K562 (cell line): ENCODE measurements around the gene SLC25A33. TPM values are rescaled to one million over a fixed set of nuclear protein-coding genes. Genes with fewer than 3 reads are reported as not detected.

ENCODE experiments used
- ATF1 ChIP-seq, 2 experiments: fragments of 450-650 bp in 1 of 2; IDR thresholded peaks; 2 replicates each; pipeline ENCODE4 v1.6.1; 2016; ENCODE audit warnings: missing compliant biosample characterization in 1 of 2, missing genetic modification characterization in 1 of 2
- CSDE1 ChIP-seq, 2 experiments: fragments of 450-650 bp; IDR thresholded peaks; 2 replicates each; pipeline ENCODE4 v1.6.1; 2016; ENCODE audit warnings: mild to moderate bottlenecking in 1 of 2
- EP400 ChIP-seq: fragments of 450-650 bp; IDR thresholded peaks from 2 replicates; pipeline ENCODE4 v1.6.1; 2017; ENCODE audit warnings: antibody characterized with exemption, mild to moderate bottlenecking, moderate library complexity
- FOXJ3 ChIP-seq: sonication (generic); formaldehyde crosslinking; IDR thresholded peaks from 2 replicates; pipeline ENCODE4 v1.4.0; 2020; ENCODE audit warnings: mild to moderate bottlenecking, missing genetic modification reagents
- GATAD2A ChIP-seq: fragments of 450-650 bp; IDR thresholded peaks from 2 replicates; pipeline ENCODE4 v1.6.1; 2017
- HMGXB4 ChIP-seq: sonication (generic); formaldehyde crosslinking; IDR thresholded peaks from 2 replicates; pipeline ENCODE4 v1.8.1; 2023; ENCODE audit warnings: mild to moderate bottlenecking, missing genetic modification reagents
- IRF2 ChIP-seq: sonication (generic); formaldehyde crosslinking; IDR thresholded peaks from 2 replicates; pipeline ENCODE4 v1.8.1; 2022; ENCODE audit warnings: mild to moderate bottlenecking, missing genetic modification reagents
- KLF1 ChIP-seq: fragments of 450-650 bp; IDR thresholded peaks from 2 replicates; pipeline ENCODE4 v1.6.1; 2016; ENCODE audit warnings: missing genetic modification characterization, missing compliant biosample characterization
- MTA2 ChIP-seq: fragments of 450-650 bp; IDR thresholded peaks from 2 replicates; pipeline ENCODE4 v1.6.1; 2016; ENCODE audit warnings: low read depth
- MTF1 ChIP-seq: fragments of 250-450 bp; sonication (Bioruptor Pico); IDR thresholded peaks from 2 replicates; pipeline ENCODE4 v1.9.0; 2021; ENCODE audit warnings: moderate library complexity, mild to moderate bottlenecking, inconsistent platforms, borderline replicate concordance
- NBN ChIP-seq: fragments of 450-650 bp; IDR thresholded peaks from 2 replicates; pipeline ENCODE4 v1.6.1; 2016; ENCODE audit warnings: low read depth, mild to moderate bottlenecking
- NFE2L1 ChIP-seq: fragments of 450-650 bp; IDR thresholded peaks from 2 replicates; pipeline ENCODE4 v1.6.1; 2016; ENCODE audit warnings: missing genetic modification characterization, low read depth, mild to moderate bottlenecking, missing compliant biosample characterization, moderate library complexity, borderline replicate concordance
- NRF1 ChIP-seq, 2 experiments: fragments of 450-650 bp; IDR thresholded peaks in 1 of 2; conservative IDR thresholded peaks in 1 of 2; 2 replicates each; pipeline ENCODE4 v1.6.1; 2014; ENCODE audit warnings: mild to moderate bottlenecking in 2 of 2
- POLR2G ChIP-seq: fragments of 200-400 bp; formaldehyde crosslinking; IDR thresholded peaks from 2 replicates; pipeline ENCODE4 v1.6.1; 2017; ENCODE audit warnings: low read depth, mild to moderate bottlenecking, antibody characterized with exemption, low read length, moderate library complexity
- RBM15 ChIP-seq: fragments of 200-400 bp; formaldehyde crosslinking; IDR thresholded peaks from 2 replicates; pipeline ENCODE4 v1.6.1; 2018; ENCODE audit warnings: mild to moderate bottlenecking, low read length, moderate library complexity; ENCODE audit not compliant: insufficient read depth
- RHOXF2B ChIP-seq: fragments of 250-450 bp; sonication (Bioruptor Pico); conservative IDR thresholded peaks from 2 replicates; pipeline ENCODE4 v1.5.1; 2021
- SIN3A ChIP-seq, 2 experiments: fragments of 150-350 bp in 1 of 2; IDR thresholded peaks; 2 replicates each; pipeline ENCODE4 v1.6.1; 2011 to 2016; ENCODE audit warnings: borderline replicate concordance in 2 of 2, low read depth in 2 of 2, low read length in 2 of 2, mild to moderate bottlenecking in 2 of 2, moderate library complexity in 2 of 2; ENCODE audit not compliant: control insufficient read depth in 1 of 2
- SMARCE1 ChIP-seq: fragments of 450-650 bp; IDR thresholded peaks from 2 replicates; pipeline ENCODE4 v1.7.1; 2016; ENCODE audit warnings: mild to moderate bottlenecking
- SNIP1 ChIP-seq: fragments of 450-650 bp; IDR thresholded peaks from 2 replicates; pipeline ENCODE4 v1.7.1; 2017; ENCODE audit warnings: low read depth, mild to moderate bottlenecking
- TSHZ1 ChIP-seq: fragments of 250-450 bp; sonication (Bioruptor Pico); IDR thresholded peaks from 2 replicates; pipeline ENCODE4 v1.4.0; 2020; ENCODE audit warnings: mild to moderate bottlenecking, moderate library complexity
- ZBTB7A ChIP-seq: IDR thresholded peaks from 2 replicates; pipeline ENCODE4 v1.6.1; 2011; ENCODE audit warnings: low read depth, mild to moderate bottlenecking, low read length, moderate library complexity, borderline replicate concordance; ENCODE audit not compliant: control insufficient read depth
- ZC3H11A ChIP-seq: IDR thresholded peaks from 2 replicates; pipeline ENCODE4 v1.6.1; 2012; ENCODE audit warnings: low read depth, low read length, improper control_type of control experiment
- ZFP36 ChIP-seq: fragments of 150-350 bp; IDR thresholded peaks from 2 replicates; pipeline ENCODE4 v1.6.1; 2018; ENCODE audit warnings: low read length, low read depth; ENCODE audit not compliant: partially characterized antibody
- ZKSCAN8 ChIP-seq: fragments of 200-800 bp; sonication (Bioruptor generic); IDR thresholded peaks from 2 replicates; pipeline ENCODE4 v1.6.1; 2016; ENCODE audit warnings: missing genetic modification characterization, missing compliant biosample characterization
- ZNF212 ChIP-seq: fragments of 450-650 bp; formaldehyde crosslinking; IDR thresholded peaks from 2 replicates; pipeline ENCODE4 v1.4.0; 2020; ENCODE audit warnings: mild to moderate bottlenecking
- ZNF311 ChIP-seq: fragments of 250-450 bp; sonication (Bioruptor Pico); IDR thresholded peaks from 2 replicates; pipeline ENCODE4 v1.4.0; 2020; ENCODE audit warnings: mild to moderate bottlenecking, moderate library complexity
- polyA plus RNA-seq, 8 experiments: library from polyadenylated mRNA; depleted of rRNA in 4 of 8; stranded (reverse) in 5 of 8; unstranded in 3 of 8; fragments of >200 nt; fragmentation: Nextera tagmentation in 2 of 8; fragmentation: Illumina TruSeq in 1 of 8; extraction: Ambion mirVana in 2 of 8; extraction: Trizol in 1 of 8; gene quantifications; 2 replicates each; pipeline versions ENCODE4 v1.2.1 to v1.2.3, GENCODE V29; 2011 to 2014; ENCODE audit warnings: inconsistent platforms in 1 of 8, missing spikeins in 1 of 8
- total RNA-seq, 7 experiments: library from RNA; depleted of rRNA in 6 of 7; stranded (reverse); fragments of >200 nt in 6 of 7; fragmentation: Illumina TruSeq in 2 of 7; extraction: Trizol in 2 of 7; gene quantifications; 2 replicates each; pipeline versions ENCODE4 v1.2.1 to v1.2.3, GENCODE V29; 2011 to 2021; ENCODE audit warnings: low replicate concordance in 1 of 7
- TF ChIP-seq, protein P1 (sequence below): sonication (generic); formaldehyde crosslinking; IDR thresholded peaks from 2 replicates; pipeline ENCODE4 v1.9.0; 2022; ENCODE audit warnings: mild to moderate bottlenecking, missing genetic modification reagents

Gene SLC25A33
- total and polyA plus RNA-seq, 9 of the 15 experiments (the other 6 are each of a cell fraction or from before 2014, with no cell fraction given), result 3.2 to 23.5 (median 17.5) TPM

DNA sequence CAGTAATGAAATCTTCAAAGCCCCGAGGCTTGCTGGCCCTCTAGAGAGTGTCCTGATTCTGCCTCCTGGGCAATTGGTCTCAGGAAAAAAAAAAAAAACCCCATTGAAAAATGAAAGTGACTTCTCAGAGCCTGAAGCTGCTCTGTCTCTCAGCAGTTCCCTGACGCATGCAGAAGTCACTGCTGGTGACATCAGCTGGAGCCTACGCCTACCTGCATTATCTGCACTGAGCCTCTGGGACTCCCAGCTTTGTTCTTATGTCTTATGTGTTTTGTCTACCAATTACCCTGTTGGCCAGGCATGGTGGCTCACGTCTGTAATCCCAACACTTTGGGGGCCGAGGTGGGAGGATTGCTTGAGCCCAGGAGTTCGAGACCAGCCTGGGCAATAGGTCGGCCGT is 10.1 kb upstream of the SLC25A33 start (continued):
- no peak for TF ChIP-seq RHOXF2B (CRISPR knock-in tag)
- TF ChIP-seq EP400, result no peak
- no peak for TF ChIP-seq CSDE1 (IDR thresholded peaks at IDR 0.05)
- TF ChIP-seq NRF1 (conservative IDR thresholded peaks at IDR 0.05 in 1 of 2, IDR thresholded peaks at IDR 0.05 in 1 of 2), result peak; percentile 65 to 73
- TF ChIP-seq ZC3H11A, result no peak
- TF ChIP-seq ZBTB7A, result no peak
- no peak for TF ChIP-seq FOXJ3 (CRISPR knock-in tag)
- no peak for TF ChIP-seq TSHZ1 (CRISPR knock-in tag)
- TF ChIP-seq GATAD2A, result no peak
- no peak for TF ChIP-seq ZFP36
- no peak for TF ChIP-seq MTA2
- TF ChIP-seq KLF1, result no peak
- no peak for TF ChIP-seq NFE2L1 (tag)
- no peak for TF ChIP-seq SNIP1
- TF ChIP-seq ZNF212 (CRISPR knock-in tag), result no peak
- TF ChIP-seq ATF1 (CRISPR knock-in tag; IDR thresholded peaks at IDR 0.05), result no peak
- peak; percentile 83 for TF ChIP-seq ATF1 (tag; IDR thresholded peaks at IDR 0.05)
- TF ChIP-seq SMARCE1, result no peak
- no peak for TF ChIP-seq RBM15
- TF ChIP-seq, protein P1, sequence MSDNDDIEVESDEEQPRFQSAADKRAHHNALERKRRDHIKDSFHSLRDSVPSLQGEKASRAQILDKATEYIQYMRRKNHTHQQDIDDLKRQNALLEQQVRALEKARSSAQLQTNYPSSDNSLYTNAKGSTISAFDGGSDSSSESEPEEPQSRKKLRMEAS (CRISPR knock-in tag), result 0 out of 2 replicates have a peak, but pooled peaks have one; percentile 21
- TF ChIP-seq IRF2, result no peak
- TF ChIP-seq SIN3A (IDR thresholded peaks at IDR 0.05; ENCODE audit: borderline replicate concordance in 2 of 2, control insufficient read depth in 1 of 2, low read depth in 2 of 2, low read length in 2 of 2), result peak in 1 of 2 experiments; percentile 64; a peak in 1 of 4 replicates
- no peak for TF ChIP-seq MTF1 (CRISPR knock-in tag)
- TF ChIP-seq NBN, result peak; percentile 53; the same call in 1 of the 2 replicates
- TF ChIP-seq HMGXB4, result no peak
- no peak for TF ChIP-seq ZNF311 (CRISPR knock-in tag)
- TF ChIP-seq POLR2G, result no peak
- TF ChIP-seq ZKSCAN8, result no peak
